Mucosa of rectum (tissue), 2 donors: ENCODE results near the gene SETMAR.
A peak's percentile ranks its signal among the peaks of the same experiment; 100 is the strongest.

Source experiments
- H3K27ac ChIP-seq, 2 donors: one replicate each; pipeline ENCODE4 v1.7.0; 2013; ENCODE audit warnings: inconsistent platforms in 2 of 2, low read depth in 2 of 2, low read length in 2 of 2
- H3K27me3 ChIP-seq, 2 donors: one replicate each; pipeline ENCODE4 v1.7.0; 2013; ENCODE audit warnings: low read length in 2 of 2; ENCODE audit not compliant: control insufficient read depth in 2 of 2, insufficient read depth in 2 of 2
- H3K36me3 ChIP-seq, 2 donors: one replicate each; pipeline ENCODE4 v1.7.0; 2013; ENCODE audit warnings: low read length in 2 of 2; ENCODE audit not compliant: control insufficient read depth in 2 of 2, insufficient read depth in 2 of 2
- H3K4me1 ChIP-seq, 2 donors: one replicate each; pipeline ENCODE4 v1.7.0; 2013; ENCODE audit warnings: low read length in 2 of 2, mild to moderate bottlenecking in 1 of 2; ENCODE audit not compliant: control insufficient read depth in 2 of 2, insufficient read depth in 2 of 2
- H3K4me3 ChIP-seq, 2 donors: one replicate each; pipeline ENCODE4 v1.7.0; 2013; ENCODE audit warnings: low read length in 2 of 2
- H3K9ac ChIP-seq, 2 donors: one replicate each; pipeline ENCODE4 v1.7.0; 2013; ENCODE audit warnings: low read length in 2 of 2, low read depth in 1 of 2, mild to moderate bottlenecking in 1 of 2
- H3K9me3 ChIP-seq, 2 donors: one replicate each; pipeline ENCODE4 v1.7.0; 2013; ENCODE audit warnings: low read length in 2 of 2; ENCODE audit not compliant: control insufficient read depth in 2 of 2
- donor health status: healthy.
- donor health status: Normal muscosa, but diverticular disease.

SETMAR gene

DNA sequence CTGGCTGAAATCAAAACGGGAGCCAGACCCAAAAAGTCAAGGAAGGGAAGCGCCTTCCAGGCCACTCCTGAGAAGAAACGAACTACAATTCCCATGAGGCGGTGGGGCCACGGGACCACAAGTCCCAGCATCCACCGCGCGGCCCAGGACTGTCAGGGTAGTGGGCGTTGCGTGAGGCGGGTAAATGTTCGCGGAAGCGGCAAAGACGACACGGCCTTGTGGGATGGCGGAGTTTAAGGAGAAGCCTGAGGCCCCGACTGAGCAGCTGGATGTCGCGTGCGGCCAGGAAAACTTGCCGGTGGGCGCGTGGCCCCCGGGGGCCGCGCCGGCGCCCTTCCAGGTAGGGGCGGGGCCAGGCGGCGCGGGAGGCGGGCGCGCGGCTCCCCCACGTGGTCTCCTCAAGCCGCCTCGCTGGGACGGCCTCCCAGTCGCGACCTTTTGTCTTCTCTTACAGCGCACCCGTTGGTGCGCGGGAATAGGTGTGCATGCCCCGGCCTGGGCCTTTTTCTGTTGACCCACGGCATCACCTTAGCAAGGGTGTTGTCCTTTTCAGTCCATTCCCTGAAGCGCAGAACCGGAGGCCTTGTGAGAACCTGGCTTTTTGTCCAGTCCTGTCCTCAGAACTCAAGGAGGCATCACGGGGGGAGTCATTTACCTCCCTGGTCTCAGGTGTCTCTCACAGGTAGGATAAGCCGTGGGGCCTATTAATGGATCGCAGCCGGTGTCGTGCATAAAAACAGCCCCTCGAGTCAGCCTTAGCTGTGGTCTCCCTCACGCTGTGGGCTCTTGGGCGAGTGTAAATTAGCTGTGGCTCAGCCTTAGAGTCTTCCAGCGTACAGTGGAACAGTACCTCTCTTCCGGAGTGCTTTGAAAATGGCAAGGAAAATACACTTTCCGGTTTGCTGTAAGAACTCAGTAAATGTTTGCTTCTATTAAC lies at the start of gene SETMAR:
Gene SETMAR (plus strand): TSS at position 183 of the 937 bp plus-strand sequence. CDS start 2 bp downstream, at position 185.
- H3K9me3 ChIP-seq, result no peaks in the 10 kb centered on the region
- peak within 1 kb of the TSS; percentile 71 to 98 for H3K4me3 ChIP-seq
- peak within 1 kb of the TSS; percentile 81 to 92 for H3K27ac ChIP-seq
- no peaks in the 10 kb centered on the region for H3K27me3 ChIP-seq
- H3K9ac ChIP-seq, result peak within 1 kb of the TSS; percentile 70 to 90
- H3K4me1 ChIP-seq, result peaks cover 0 to 7% of the 10 kb centered on the region in 2 donors
- H3K36me3 ChIP-seq, result no peaks in the 10 kb centered on the region

DNA sequence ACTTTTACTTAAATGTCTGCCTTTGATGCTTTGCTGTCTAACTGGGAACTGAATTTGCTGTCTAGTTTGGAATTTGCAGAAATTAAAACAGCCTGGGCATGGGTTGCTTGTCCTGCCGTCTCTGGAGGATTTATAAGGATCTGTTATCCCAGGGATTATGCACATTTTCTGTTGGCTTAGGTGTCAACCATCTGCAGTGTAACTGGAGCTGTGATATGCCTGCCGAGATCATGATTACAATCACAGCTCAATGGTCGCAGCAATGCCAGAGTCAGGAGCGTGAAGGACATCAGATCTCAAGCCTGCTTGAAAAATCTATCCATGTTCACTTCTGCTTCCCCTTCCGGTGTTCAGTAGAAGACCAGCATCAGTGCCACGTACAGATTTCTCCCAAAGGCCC lies 41.8 kb upstream of the SETMAR start:
- Histone ChIP-seq H3K4me3 (no peak overlapping the region), H3K36me3 (no peaks in the 10 kb centered on the region), H3K27me3 (no peaks in the 10 kb centered on the region), H3K9ac (no peak overlapping the region), H3K4me1 (no peaks in the 10 kb centered on the region), H3K9me3 (no peaks in the 10 kb centered on the region), H3K27ac (no peak overlapping the region)

- H3K27ac ChIP-seq, result no peak overlapping the region
- H3K4me1 ChIP-seq, result no peaks in the 10 kb centered on the region
- H3K9me3 ChIP-seq, result no peaks in the 10 kb centered on the region
- H3K4me3 ChIP-seq, result no peak overlapping the region
- no peaks in the 10 kb centered on the region for H3K27me3 ChIP-seq
- no peaks in the 10 kb centered on the region for H3K36me3 ChIP-seq
- no peak overlapping the region for H3K9ac ChIP-seq
Measured at GRCh38 chr3:4264040-4264439, 39.1 kb upstream of the SETMAR start.

DNA sequence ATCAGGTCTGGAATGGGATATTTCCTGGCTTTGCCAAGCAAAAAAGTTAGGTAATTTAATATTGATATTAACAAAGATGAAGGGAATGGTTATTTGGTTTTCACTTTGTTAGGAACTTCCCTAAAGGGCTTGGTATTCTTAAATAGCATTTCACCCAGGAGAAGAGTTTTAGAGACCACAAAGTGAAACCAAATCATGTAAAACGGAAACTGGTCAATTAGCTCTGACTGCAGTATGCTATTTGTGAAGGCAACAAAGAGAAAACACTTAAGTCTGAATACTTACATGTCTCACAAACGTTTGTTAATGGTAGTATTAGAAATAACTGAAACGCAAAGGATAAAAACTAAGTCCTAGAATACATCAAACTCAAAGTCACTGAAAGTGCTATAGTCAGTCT lies 32.4 kb upstream of the SETMAR start:
- Histone ChIP-seq H3K36me3 (no peaks in the 10 kb centered on the region), H3K9ac (no peak overlapping the region), H3K4me1 (no peaks in the 10 kb centered on the region), H3K4me3 (no peak overlapping the region), H3K27ac (no peak overlapping the region), H3K9me3 (no peaks in the 10 kb centered on the region), H3K27me3 (no peaks in the 10 kb centered on the region)

DNA sequence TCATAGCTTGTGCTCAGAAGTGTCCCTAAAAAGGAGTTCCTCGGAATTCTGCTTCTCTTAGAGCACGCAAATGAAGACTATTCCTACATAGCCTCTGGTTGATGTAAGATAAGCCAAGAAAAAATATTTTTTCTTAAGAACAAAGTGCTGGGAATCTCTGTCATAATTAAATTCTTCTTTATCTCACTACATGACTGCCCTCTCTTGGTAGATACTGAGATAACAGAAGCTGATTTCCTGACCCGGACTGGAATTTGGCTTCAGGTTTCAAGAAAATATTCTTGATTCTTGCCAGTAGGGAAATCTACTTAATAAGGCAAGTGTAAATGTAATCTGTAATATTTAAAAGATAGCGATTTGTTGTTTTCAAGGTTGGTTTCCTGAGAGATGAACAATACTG lies 31.3 kb upstream of the SETMAR start:
- H3K36me3 ChIP-seq, result no peaks in the 10 kb centered on the region
- H3K27me3 ChIP-seq, result no peaks in the 10 kb centered on the region
- no peak overlapping the region for H3K9ac ChIP-seq
- no peaks in the 10 kb centered on the region for H3K4me1 ChIP-seq
- H3K9me3 ChIP-seq, result no peaks in the 10 kb centered on the region
- no peak overlapping the region for H3K27ac ChIP-seq
- H3K4me3 ChIP-seq, result no peak overlapping the region

DNA sequence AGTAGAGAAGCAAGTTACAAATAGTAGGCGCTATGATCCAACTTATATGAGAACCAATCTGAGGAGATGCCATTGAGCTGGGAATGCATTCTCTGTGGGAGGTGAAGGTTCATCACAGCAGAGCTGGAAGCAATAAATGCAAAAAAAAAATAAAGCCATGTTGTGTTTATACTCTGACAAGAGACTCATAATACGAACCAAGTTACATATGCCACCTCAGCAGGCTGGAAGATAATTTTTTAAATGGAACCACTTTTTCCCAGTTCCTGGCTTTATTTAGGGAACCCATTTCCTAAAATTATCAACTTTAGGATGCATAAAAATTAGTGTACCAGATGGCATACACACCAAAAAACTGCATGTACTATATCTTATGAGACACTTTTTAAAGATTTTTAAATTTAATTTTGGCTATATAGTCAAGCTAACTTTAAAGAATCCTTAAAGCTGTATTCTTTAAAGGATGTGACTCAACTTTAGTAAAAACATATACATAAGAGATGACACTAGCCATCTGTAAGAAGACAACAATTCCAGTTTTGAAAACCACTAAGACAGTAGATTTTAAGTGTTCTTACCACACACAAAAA lies 23.6 kb upstream of the SETMAR start:
- Histone ChIP-seq H3K36me3 (no peaks in the 10 kb centered on the region), H3K27me3 (no peaks in the 10 kb centered on the region), H3K9ac (no peak overlapping the region)

DNA sequence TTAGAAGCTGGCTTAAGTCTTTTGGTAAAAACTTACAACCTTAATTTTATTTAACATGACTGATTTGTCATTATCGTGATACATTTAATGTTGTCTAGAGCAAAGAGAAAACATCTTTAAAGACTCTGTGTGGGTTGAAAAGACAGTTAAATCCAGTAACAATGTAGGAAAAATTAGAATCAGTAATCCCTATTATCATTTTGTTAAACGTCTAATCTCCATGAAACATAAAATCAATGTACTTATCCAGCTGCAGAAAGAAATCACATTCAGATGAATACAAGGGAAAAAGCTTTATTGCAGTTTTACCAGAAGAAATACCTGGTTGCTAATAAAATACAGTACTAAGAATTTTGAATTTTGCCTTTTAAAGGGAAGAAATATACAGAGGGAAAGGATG lies 21.2 kb upstream of the SETMAR start:
- no peaks in the 10 kb centered on the region for H3K36me3 ChIP-seq
- H3K27ac ChIP-seq, result no peak overlapping the region
- H3K4me3 ChIP-seq, result no peak overlapping the region
- H3K9ac ChIP-seq, result no peak overlapping the region
- no peaks in the 10 kb centered on the region for H3K4me1 ChIP-seq
- H3K9me3 ChIP-seq, result no peaks in the 10 kb centered on the region
- no peaks in the 10 kb centered on the region for H3K27me3 ChIP-seq

More for the DNA sequence above, 23.6 kb upstream of the SETMAR start:
- no peaks in the 10 kb centered on the region for H3K9me3 ChIP-seq
- no peaks in the 10 kb centered on the region for H3K4me1 ChIP-seq
- no peak overlapping the region for H3K27ac ChIP-seq
- H3K4me3 ChIP-seq, result no peak overlapping the region

DNA sequence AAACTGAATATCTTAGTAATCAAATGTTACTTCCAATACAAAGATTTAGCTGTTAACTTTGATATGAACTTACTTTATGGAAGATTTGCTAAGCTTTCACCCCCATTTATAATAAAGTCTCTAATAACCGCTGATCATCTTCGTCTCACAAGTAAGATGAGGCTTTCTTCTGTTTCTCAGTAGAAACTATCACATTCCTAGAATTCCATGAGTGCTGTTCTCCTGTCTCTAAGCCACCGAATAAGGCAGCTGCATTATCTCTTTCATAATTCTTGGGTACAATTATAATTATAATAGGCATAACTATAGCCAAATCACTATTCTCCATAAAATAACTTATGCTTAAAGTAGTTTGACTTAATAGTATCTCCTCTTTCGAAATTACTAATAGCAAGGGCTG lies 18.3 kb upstream of the SETMAR start:
- Histone ChIP-seq H3K9me3 (no peaks in the 10 kb centered on the region), H3K4me1 (no peaks in the 10 kb centered on the region)

DNA sequence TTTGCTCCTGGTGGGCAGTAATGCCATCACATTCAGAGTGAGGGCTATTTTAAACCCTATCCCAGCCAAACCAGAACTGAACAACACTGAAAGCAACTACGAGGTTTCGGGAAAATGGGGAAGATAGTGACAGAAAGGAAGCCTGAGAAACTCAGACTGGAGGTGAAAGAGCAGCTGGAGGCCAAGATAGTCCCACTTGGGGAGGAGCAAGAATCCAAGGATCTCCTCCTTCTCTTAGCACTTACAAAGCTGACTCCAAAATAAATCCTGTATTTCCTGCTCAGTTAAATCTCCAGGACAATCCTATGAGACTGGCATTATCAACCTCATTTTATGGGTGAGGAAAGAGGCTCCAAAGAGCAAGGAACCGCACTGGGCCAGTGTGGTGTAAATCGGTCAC lies 14.1 kb upstream of the SETMAR start:
- Histone ChIP-seq H3K9ac (no peak overlapping the region), H3K9me3 (no peaks in the 10 kb centered on the region), H3K4me1 (no peaks in the 10 kb centered on the region), H3K27ac (no peak overlapping the region), H3K27me3 (no peaks in the 10 kb centered on the region), H3K36me3 (no peaks in the 10 kb centered on the region), H3K4me3 (no peak overlapping the region)

More for the DNA sequence above, 18.3 kb upstream of the SETMAR start:
- no peaks in the 10 kb centered on the region for H3K36me3 ChIP-seq
- no peak overlapping the region for H3K9ac ChIP-seq
- no peak overlapping the region for H3K4me3 ChIP-seq
- no peaks in the 10 kb centered on the region for H3K27me3 ChIP-seq
- H3K27ac ChIP-seq, result no peak overlapping the region

DNA sequence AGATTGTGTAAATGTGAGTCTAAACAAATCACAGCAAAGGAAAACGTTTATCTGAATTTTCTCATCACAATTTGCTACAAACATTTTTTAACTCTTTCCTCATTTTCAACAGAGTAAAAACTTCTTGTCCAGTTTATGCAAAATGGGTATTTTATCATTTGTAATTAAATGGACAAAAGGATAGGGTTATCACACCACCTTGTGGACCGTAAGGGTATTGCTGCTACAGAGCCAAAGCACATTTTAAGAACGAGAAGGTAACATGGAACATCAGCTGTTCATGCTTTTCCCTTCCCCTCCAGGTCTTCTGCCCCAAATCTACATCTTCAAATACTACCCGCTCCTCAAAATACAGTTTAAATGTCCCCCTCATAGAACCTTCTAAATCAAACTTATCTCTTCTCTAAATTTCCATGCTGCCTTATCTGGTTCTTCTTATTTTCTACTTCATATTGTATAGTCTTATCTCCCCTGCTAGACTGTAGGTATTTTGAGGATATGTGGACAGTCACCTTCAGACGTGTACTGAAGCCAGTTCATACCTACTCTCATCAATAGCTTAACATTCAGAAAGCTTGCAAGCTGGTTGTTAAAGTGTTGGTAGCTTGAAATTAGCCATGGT lies 12.8 kb upstream of the SETMAR start:
- H3K27ac ChIP-seq, result no peak overlapping the region
- no peaks in the 10 kb centered on the region for H3K4me1 ChIP-seq
- no peaks in the 10 kb centered on the region for H3K36me3 ChIP-seq
- H3K9me3 ChIP-seq, result no peaks in the 10 kb centered on the region
- no peaks in the 10 kb centered on the region for H3K27me3 ChIP-seq
- H3K4me3 ChIP-seq, result no peak overlapping the region
- H3K9ac ChIP-seq, result no peak overlapping the region
